Activated T-helper 17 cell treated with anti-CD3 and anti-CD28 coated beads, Interleukin-2, amount 50 U/mL, for 72 hours (primary cell): Measurements from ENCODE around the gene SLC44A1. TPM values are rescaled to one million over a fixed set of nuclear protein-coding genes. Genes with fewer than 3 reads are reported as not detected.

Experiments used
- ATAC-seq: fragments of 150-1000 bp; cut with Tn5 transposase; replicated peaks from 2 replicates; pipeline ENCODE4 v1.10.0; 2021; ENCODE audit warnings: mild to moderate bottlenecking, moderate library complexity
- H3K27ac Mint-ChIP-seq: one replicate; pipeline ENCODE4 v1.8.0; 2022; ENCODE audit warnings: mixed read lengths
- H3K27me3 Mint-ChIP-seq: one replicate; pipeline ENCODE4 v1.8.0; 2022; ENCODE audit warnings: mixed read lengths
- H3K36me3 Mint-ChIP-seq: one replicate; pipeline ENCODE4 v1.8.0; 2022; ENCODE audit warnings: low read depth, mild to moderate bottlenecking, mixed read lengths
- H3K4me1 Mint-ChIP-seq: one replicate; pipeline ENCODE4 v1.8.0; 2022; ENCODE audit warnings: mixed read lengths
- H3K4me3 Mint-ChIP-seq: one replicate; pipeline ENCODE4 v1.8.0; 2022; ENCODE audit warnings: mild to moderate bottlenecking, mixed read lengths
- H3K9me3 Mint-ChIP-seq: one replicate; pipeline ENCODE4 v1.8.0; 2022; ENCODE audit warnings: mixed read lengths
- total RNA-seq, 2 donors: library from RNA; stranded (reverse); gene quantifications; one replicate each; pipeline ENCODE4 v1.2.3, GENCODE V29; 2022

SLC44A1 gene
- total RNA-seq, 2 donors from 2014 or later = 4.4 to 5.0 TPM

GRCh38 chr9:105295201-105295550, 50.7 kb downstream of the SLC44A1 start:
- no peaks in the 10 kb centered on the region for H3K27me3 Mint-ChIP-seq
- H3K4me1 Mint-ChIP-seq = peaks cover 4% of the 10 kb centered on the region
- peaks cover 12% of the 10 kb centered on the region for H3K36me3 Mint-ChIP-seq
- H3K4me3 Mint-ChIP-seq = no peak overlapping the region
- ATAC-seq = no peak
- no peak overlapping the region for H3K27ac Mint-ChIP-seq
- H3K9me3 Mint-ChIP-seq = no peaks in the 10 kb centered on the region

DNA sequence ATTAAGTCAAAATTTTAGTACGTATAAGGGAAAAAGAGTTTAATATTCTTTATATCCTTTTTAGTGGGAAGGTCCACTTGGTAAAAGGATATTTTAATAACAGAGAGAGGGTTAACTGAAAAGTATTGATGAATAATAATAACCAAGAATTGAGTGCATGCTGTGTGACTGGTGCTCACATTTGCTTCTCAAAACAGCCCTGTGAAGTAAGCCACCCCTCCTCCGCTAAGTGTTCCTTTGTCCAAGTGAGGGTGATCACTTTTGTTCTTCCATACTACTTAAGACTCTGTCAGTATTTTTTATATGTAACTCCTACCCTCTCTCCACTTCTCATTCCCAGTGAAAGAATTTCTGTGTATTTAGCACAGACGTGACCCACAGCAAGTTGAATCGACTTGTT, 51.5 kb downstream of the SLC44A1 start:
- no peaks in the 10 kb centered on the region for H3K27me3 Mint-ChIP-seq
- H3K4me1 Mint-ChIP-seq = peaks cover 4% of the 10 kb centered on the region
- no peak overlapping the region for H3K27ac Mint-ChIP-seq
- peaks cover 20% of the 10 kb centered on the region for H3K36me3 Mint-ChIP-seq
- no peak for ATAC-seq
- H3K4me3 Mint-ChIP-seq = no peak overlapping the region
- no peaks in the 10 kb centered on the region for H3K9me3 Mint-ChIP-seq

GRCh38 chr9:105296445-105296844, 52.0 kb downstream of the SLC44A1 start:
- no peak overlapping the region for H3K4me3 Mint-ChIP-seq
- peaks cover 21% of the 10 kb centered on the region for H3K36me3 Mint-ChIP-seq
- no peaks in the 10 kb centered on the region for H3K9me3 Mint-ChIP-seq
- H3K27ac Mint-ChIP-seq = no peak overlapping the region
- H3K27me3 Mint-ChIP-seq = no peaks in the 10 kb centered on the region
- peak; percentile 5 for ATAC-seq
- H3K4me1 Mint-ChIP-seq = peaks cover 4% of the 10 kb centered on the region

DNA sequence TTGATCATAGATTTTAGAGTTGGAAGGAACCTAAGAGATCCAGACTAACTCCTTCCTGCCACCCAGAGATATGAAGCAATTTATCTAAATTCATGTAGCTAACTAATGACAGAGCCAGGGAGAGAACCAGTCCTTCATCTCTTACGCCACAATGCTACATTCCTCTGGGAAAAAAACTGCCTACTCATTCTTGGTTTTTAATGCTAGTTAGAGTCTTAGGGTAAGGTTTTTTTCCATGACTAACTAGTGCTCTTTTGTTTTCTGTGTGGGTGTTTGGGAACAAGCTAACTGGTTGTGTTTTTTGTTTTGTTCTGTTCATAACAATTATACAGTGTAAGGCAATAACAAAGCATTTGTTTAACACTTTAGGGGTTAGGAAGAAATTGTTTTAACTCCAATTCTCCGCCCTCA, 52.4 kb downstream of the SLC44A1 start:
- Mint-ChIP-seq H3K4me1 (peaks cover 4% of the 10 kb centered on the region), H3K9me3 (no peaks in the 10 kb centered on the region), H3K36me3 (peaks cover 21% of the 10 kb centered on the region), H3K27me3 (no peaks in the 10 kb centered on the region), H3K27ac (no peak overlapping the region), H3K4me3 (no peak overlapping the region)
- peak; percentile 43 for ATAC-seq

DNA sequence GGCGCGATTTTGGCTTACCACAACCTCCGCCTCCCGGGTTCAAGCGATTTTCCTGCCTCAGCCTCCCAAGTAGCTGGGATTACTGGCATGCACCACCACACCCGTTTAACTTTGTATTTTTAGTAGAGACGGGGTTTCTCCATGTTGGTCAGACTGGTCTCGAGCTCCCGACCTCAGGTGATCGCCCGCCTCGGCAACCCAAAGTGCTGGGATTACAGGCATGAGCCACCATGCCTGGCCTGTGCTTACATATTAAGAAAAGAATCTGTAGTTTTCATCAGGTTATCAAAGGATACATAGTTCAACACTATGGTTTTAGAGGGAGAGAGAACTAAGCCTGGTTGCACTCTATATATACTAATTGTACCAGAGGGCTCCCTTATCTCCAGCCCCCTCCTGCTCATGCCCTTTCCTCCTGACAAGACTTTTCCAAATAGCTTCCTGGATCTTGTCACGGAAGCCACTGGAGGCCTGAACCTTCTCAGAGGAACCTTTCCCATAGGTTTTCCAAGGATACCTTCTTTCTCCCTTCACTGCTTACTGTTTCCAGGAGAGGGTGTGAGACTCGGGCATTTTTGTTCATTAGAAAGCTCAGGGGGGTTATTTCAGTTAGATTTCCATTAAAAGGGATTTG, 53.1 kb downstream of the SLC44A1 start:
- H3K27ac Mint-ChIP-seq = no peak overlapping the region
- ATAC-seq = no peak
- no peak overlapping the region for H3K4me3 Mint-ChIP-seq
- peaks cover 21% of the 10 kb centered on the region for H3K36me3 Mint-ChIP-seq
- H3K27me3 Mint-ChIP-seq = no peaks in the 10 kb centered on the region
- H3K9me3 Mint-ChIP-seq = no peaks in the 10 kb centered on the region
- peaks cover 4% of the 10 kb centered on the region for H3K4me1 Mint-ChIP-seq

DNA sequence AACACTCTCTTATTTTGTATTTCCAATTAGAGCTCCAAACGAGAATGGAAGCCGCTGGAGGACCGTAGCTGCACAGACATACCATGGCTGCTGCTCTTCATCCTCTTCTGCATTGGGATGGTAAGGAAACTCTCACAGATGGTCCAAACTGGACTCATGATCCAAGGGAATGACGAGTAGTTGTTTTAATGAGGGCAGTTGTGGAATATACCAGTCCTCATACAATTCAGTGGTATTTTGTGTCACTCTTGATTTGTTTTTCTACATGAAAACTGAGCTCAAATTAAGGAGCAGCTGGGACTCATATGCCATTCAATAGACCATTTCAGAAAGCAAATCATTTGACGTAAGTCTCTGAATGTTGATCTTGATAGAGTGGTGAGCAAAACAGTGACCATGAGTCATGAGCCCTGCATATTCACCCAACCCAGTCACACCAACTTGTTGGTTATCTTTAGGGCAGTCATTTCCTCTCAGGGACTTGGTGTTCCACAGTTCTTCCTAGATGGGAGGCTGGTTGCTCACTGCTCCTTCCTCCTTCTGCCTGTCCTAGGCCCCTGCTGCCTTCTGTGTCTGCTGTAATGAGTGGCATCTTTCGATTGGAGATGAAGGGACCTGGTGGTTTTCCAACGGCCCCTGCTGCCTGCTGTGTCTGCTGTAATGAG, 54.9 kb downstream of the SLC44A1 start:
- Mint-ChIP-seq H3K27me3 (no peaks in the 10 kb centered on the region), H3K27ac (peak overlapping the region; percentile 19), H3K4me1 (peaks cover 2% of the 10 kb centered on the region), H3K36me3 (peaks cover 21% of the 10 kb centered on the region), H3K9me3 (no peaks in the 10 kb centered on the region), H3K4me3 (no peak overlapping the region)
- ATAC-seq = peak; percentile 93

DNA sequence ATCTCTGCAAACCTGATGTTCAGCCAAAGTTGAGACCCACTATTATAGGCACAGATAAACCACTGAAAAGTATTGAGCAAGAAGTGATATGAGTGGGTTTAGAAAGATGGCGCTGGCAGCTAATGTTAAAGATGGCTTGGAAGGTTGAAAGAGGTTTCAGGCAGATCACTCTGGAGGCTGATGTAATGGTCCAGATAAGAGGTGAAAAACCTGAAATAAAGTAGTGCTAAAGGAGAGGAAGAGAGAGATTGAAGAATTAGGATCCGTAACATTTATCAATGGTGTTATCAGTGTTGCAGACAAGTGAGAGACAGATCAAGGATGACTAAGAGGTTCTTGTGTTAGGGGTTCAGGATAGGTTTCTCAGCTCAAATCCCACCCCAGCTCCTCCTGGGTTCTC, 58.3 kb downstream of the SLC44A1 start:
- H3K27me3 Mint-ChIP-seq = no peaks in the 10 kb centered on the region
- H3K36me3 Mint-ChIP-seq = peaks cover 21% of the 10 kb centered on the region
- no peak for ATAC-seq
- no peaks in the 10 kb centered on the region for H3K9me3 Mint-ChIP-seq
- no peaks in the 10 kb centered on the region for H3K4me1 Mint-ChIP-seq
- H3K27ac Mint-ChIP-seq = no peak overlapping the region
- no peak overlapping the region for H3K4me3 Mint-ChIP-seq

DNA sequence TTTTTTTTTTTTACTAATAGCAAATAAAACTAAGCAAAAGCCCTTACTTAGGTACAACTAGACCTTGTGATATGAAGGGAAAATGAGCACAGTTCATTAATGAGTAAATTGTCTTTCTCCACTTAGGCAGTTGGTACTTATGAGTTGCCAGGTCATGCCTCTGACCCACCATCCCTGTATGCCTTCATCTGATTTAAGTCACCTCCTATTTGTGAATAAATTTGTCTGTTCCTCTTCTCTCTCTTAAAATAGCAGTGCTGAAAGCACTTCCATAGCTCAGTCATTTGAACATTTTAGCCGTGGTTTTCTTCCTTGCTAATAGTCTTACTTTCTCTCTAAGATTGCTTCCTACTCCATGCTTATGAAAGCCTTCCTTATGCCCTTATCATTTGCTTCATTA, 61.4 kb downstream of the SLC44A1 start:
- Mint-ChIP-seq H3K27ac (no peak overlapping the region), H3K4me3 (no peak overlapping the region), H3K27me3 (no peaks in the 10 kb centered on the region), H3K9me3 (no peaks in the 10 kb centered on the region), H3K4me1 (no peaks in the 10 kb centered on the region), H3K36me3 (peaks cover 8% of the 10 kb centered on the region)
- no peak for ATAC-seq

DNA sequence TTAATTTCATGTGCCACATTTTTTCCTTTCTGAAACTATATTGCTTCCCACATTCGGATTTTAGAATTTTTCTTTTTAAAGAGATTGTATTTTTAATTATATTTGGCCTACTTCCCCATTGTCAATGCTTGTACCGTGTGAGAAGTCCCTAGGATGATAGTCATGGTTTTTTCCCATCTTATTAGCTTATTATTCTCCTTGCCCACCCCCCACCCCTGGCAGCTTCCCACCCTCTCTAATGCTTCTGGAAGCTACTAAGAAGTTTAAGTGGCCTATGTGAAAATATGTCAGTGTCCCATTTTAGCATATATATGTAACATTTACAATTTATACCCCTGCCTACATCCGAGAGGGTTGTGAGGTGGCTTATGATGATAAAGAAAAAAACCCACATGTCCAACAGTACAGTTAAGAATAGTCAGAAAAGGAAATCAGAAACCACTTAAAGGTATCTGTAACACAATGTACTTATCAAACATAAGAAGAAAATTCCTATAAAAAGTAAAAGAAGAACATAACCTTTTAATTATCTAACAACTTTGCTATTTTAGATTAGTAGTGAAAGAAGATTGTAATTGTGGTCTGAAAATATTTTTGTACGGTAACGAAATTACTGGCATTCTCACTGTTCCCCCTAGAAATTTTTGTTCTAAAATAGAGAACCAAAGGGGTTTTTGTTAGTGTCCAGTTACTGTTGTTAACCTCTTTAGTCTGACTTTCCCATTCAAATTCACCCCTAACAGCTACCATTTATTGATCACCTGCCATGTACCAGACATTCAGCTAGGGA, 62.1 kb downstream of the SLC44A1 start:
- no peaks in the 10 kb centered on the region for H3K9me3 Mint-ChIP-seq

DNA sequence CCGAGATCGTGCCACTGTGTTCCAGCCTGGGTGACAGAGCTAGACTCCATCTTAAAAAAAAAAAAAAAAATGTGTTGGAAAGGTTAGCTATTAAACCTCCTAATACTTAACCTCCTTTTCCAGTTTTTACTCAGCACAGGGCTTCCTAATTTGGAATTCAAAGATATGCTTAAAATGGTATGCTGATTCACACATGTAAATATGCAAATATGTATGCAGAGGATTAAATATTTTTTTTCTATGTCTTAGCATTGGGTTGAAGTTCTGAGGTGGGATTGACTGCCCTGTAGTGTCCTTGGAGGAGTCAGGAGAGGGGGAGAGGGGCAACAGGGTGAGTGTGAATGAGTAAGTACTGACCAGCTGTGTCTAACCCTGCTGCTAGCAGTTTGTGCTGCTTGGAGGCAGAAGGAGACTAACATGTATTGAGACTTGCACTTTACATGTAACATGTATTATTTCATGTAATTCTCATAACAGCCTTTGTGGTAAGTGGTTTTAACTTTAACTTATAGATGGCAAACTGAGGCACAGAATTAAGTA, 63.2 kb downstream of the SLC44A1 start:
- H3K36me3 Mint-ChIP-seq = peaks cover 6% of the 10 kb centered on the region
- H3K27me3 Mint-ChIP-seq = no peaks in the 10 kb centered on the region
- no peak overlapping the region for H3K4me3 Mint-ChIP-seq
- H3K4me1 Mint-ChIP-seq = no peaks in the 10 kb centered on the region
- no peaks in the 10 kb centered on the region for H3K9me3 Mint-ChIP-seq
- ATAC-seq = no peak
- H3K27ac Mint-ChIP-seq = no peak overlapping the region

More for the DNA sequence above, 62.1 kb downstream of the SLC44A1 start:
- ATAC-seq = no peak
- Mint-ChIP-seq H3K4me1 (no peaks in the 10 kb centered on the region), H3K27ac (no peak overlapping the region), H3K36me3 (peaks cover 6% of the 10 kb centered on the region), H3K27me3 (no peaks in the 10 kb centered on the region), H3K4me3 (no peak overlapping the region)

GRCh38 chr9:105308461-105309341, 64.2 kb downstream of the SLC44A1 start:
- no peak for ATAC-seq
- no peak overlapping the region for H3K4me3 Mint-ChIP-seq
- no peak overlapping the region for H3K27ac Mint-ChIP-seq
- H3K4me1 Mint-ChIP-seq = no peaks in the 10 kb centered on the region
- peaks cover 6% of the 10 kb centered on the region for H3K36me3 Mint-ChIP-seq
- H3K27me3 Mint-ChIP-seq = no peaks in the 10 kb centered on the region
- H3K9me3 Mint-ChIP-seq = no peaks in the 10 kb centered on the region

- Mint-ChIP-seq H3K4me1 (no peaks in the 10 kb centered on the region), H3K27me3 (no peaks in the 10 kb centered on the region), H3K4me3 (no peak overlapping the region), H3K9me3 (no peaks in the 10 kb centered on the region), H3K27ac (no peak overlapping the region), H3K36me3 (peaks cover 6% of the 10 kb centered on the region)
- no peak for ATAC-seq
Measured at GRCh38 chr9:105309531-105309931, 65.1 kb downstream of the SLC44A1 start.

GRCh38 chr9:105311306-105311705, 66.9 kb downstream of the SLC44A1 start:
- no peak overlapping the region for H3K27ac Mint-ChIP-seq
- H3K4me1 Mint-ChIP-seq = no peaks in the 10 kb centered on the region
- H3K27me3 Mint-ChIP-seq = no peaks in the 10 kb centered on the region
- H3K36me3 Mint-ChIP-seq = peaks cover 6% of the 10 kb centered on the region
- no peak overlapping the region for H3K4me3 Mint-ChIP-seq
- no peak for ATAC-seq
- no peaks in the 10 kb centered on the region for H3K9me3 Mint-ChIP-seq

DNA sequence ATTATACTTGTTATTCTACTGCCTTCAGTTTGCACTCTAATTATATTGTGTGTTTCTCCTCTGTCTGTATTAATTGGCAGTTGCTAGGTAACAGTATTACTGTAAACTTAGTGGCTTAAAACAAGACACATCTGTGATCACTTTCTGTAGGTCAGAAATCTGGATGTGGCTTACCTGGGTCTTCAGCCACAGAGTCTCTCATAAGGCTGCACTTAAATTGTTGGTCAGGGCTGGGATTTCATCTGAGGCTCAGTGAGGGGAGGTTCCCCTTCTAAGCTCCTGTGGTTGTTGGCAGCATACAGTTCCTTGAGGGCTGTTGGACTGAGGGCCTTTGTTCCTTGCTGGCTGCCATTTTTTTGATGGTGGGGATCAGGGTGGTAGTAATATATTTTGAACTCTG, 68.8 kb downstream of the SLC44A1 start:
- Mint-ChIP-seq H3K9me3 (no peaks in the 10 kb centered on the region), H3K36me3 (peaks cover 6% of the 10 kb centered on the region), H3K4me3 (no peak overlapping the region), H3K4me1 (no peaks in the 10 kb centered on the region), H3K27ac (no peak overlapping the region), H3K27me3 (no peaks in the 10 kb centered on the region)
- ATAC-seq = no peak
